HG03039 (cell line): ENCODE measurements around the gene MVB12B.

Experiments
- ATAC-seq: cut with Tn5 transposase; IDR thresholded peaks from one replicate; pipeline ENCODE4 v1.9.1; 2021; ENCODE audit warnings: mild to moderate bottlenecking, moderate library complexity; ENCODE audit not compliant: unreplicated experiment

MVB12B gene

GRCh38 chr9:126302730-126303129 lies 23.9 kb upstream of the MVB12B start:
- no peak for ATAC-seq

- ATAC-seq = no peak
These were observed 23.1 kb upstream of the MVB12B start for GRCh38 chr9:126303488-126303887.

- no peak for ATAC-seq
These were observed 22.2 kb upstream of the MVB12B start for GRCh38 chr9:126304207-126304970.

- ATAC-seq = no peak
These were observed 21.7 kb upstream of the MVB12B start for GRCh38 chr9:126304971-126305320.

GRCh38 chr9:126306071-126306647 lies 20.5 kb upstream of the MVB12B start:
- ATAC-seq = no peak

GRCh38 chr9:126307322-126308061 lies 19.1 kb upstream of the MVB12B start:
- no peak for ATAC-seq

GRCh38 chr9:126309427-126310189 lies 17.0 kb upstream of the MVB12B start:
- ATAC-seq = no peak

- ATAC-seq = no peak
These were observed 13.8 kb upstream of the MVB12B start for GRCh38 chr9:126312584-126313551.

GRCh38 chr9:126316085-126316655 lies 10.5 kb upstream of the MVB12B start:
- no peak for ATAC-seq

- ATAC-seq = no peak
These were observed 9.1 kb upstream of the MVB12B start for GRCh38 chr9:126317513-126317912.

- no peak for ATAC-seq
These were observed 7.8 kb upstream of the MVB12B start for GRCh38 chr9:126318858-126319257.

GRCh38 chr9:126319671-126320070 lies 7.0 kb upstream of the MVB12B start:
- ATAC-seq = no peak

- ATAC-seq = no peak
These were observed 6.3 kb upstream of the MVB12B start for GRCh38 chr9:126320158-126320922.

GRCh38 chr9:126321742-126322141 lies 4.9 kb upstream of the MVB12B start:
- no peak for ATAC-seq

GRCh38 chr9:126325821-126326220 lies 808 bp upstream of the MVB12B start:
- no peak for ATAC-seq

GRCh38 chr9:126327006-126327713 lies 531 bp downstream of the MVB12B start:
- ATAC-seq = no peak

- no peak for ATAC-seq
These were observed 1.1 kb downstream of the MVB12B start for GRCh38 chr9:126327714-126328185.

GRCh38 chr9:126328407-126328806 lies 1.8 kb downstream of the MVB12B start:
- ATAC-seq = no peak
